Measurements from ENCODE around the gene SLC25A53.
"Not testable (repeated sequence)": the region's sequence is repeated elsewhere in the genome, so short reads cannot be mapped to it uniquely, and the experiment has no call there.

GRCh38 chrX:104077854-104078253, 79.0 kb downstream of the SLC25A53 start:
- TF ChIP-seq CTCF (conservative IDR thresholded peaks at IDR 0.05; ENCODE audit: low read depth, low read length); MAFK (IDR thresholded peaks at IDR 0.05; ENCODE audit: low read depth, low read length); POLR2A (IDR thresholded peaks at IDR 0.05; ENCODE audit: low read depth, low read length); ELK1 (IDR thresholded peaks at IDR 0.05; ENCODE audit: borderline replicate concordance, low read depth, low read length): not testable (repeated sequence)

All from IMR-90 (cell line).